MCF 10A (cell line): ENCODE measurements around the gene QARS1. TPM values are rescaled to one million over a fixed set of nuclear protein-coding genes. Genes with fewer than 3 reads are reported as not detected.

ENCODE experiments used
- BruUV-seq: library from RNA; stranded (reverse); fragments of 400-500 nt; replicated peaks from 2 replicates; lab custom pipeline; 2021; lab: Mats Ljungman, UMichigan
- CTCF ChIA-PET: fragments of 300-600 bp; sonication (Branson Sonifier 250); formaldehyde crosslinking; extraction: SDS; loops from one replicate; lab custom pipeline; 2021; ENCODE audit warnings: antibody characterized with exemption, inconsistent platforms; lab: Yijun Ruan, JAX
- POLR2A ChIA-PET: fragments of 300-600, 350-650 bp; sonication (Branson Sonifier 250); formaldehyde crosslinking; extraction: SDS; loops from one replicate; lab custom pipeline; 2020; ENCODE audit warnings: antibody characterized with exemption, inconsistent platforms; lab: Yijun Ruan, JAX
- DNase-seq: peaks from one replicate; pipeline ENCODE4 v3.0.0-alpha.2; 2018; ENCODE audit not compliant: unreplicated experiment
- H3K27ac Mint-ChIP-seq: one replicate; pipeline ENCODE4 v1.8.0; 2022; ENCODE audit warnings: mild to moderate bottlenecking, low read depth, mixed read lengths; ENCODE audit not compliant: unreplicated experiment
- H3K27me3 Mint-ChIP-seq: one replicate; pipeline ENCODE4 v1.8.0; 2022; ENCODE audit warnings: mixed read lengths; ENCODE audit not compliant: insufficient read depth, unreplicated experiment
- H3K36me3 Mint-ChIP-seq: one replicate; pipeline ENCODE4 v1.8.0; 2022; ENCODE audit warnings: mild to moderate bottlenecking, moderate library complexity, mixed read lengths; ENCODE audit not compliant: insufficient read depth, unreplicated experiment
- H3K4me1 Mint-ChIP-seq: one replicate; pipeline ENCODE4 v1.8.0; 2022; ENCODE audit warnings: mixed read lengths; ENCODE audit not compliant: insufficient read depth, unreplicated experiment
- H3K4me3 Mint-ChIP-seq: one replicate; pipeline ENCODE4 v1.8.0; 2022; ENCODE audit warnings: mild to moderate bottlenecking, moderate library complexity, mixed read lengths; ENCODE audit not compliant: unreplicated experiment
- H3K9me3 Mint-ChIP-seq: one replicate; pipeline ENCODE4 v1.8.0; 2022; ENCODE audit warnings: mixed read lengths; ENCODE audit not compliant: unreplicated experiment
- CTCF ChIP-seq: fragments of 200-600 bp; IDR thresholded peaks from one replicate; pipeline ENCODE4 v1.8.0; 2022; ENCODE audit warnings: antibody characterized with exemption, mild to moderate bottlenecking; ENCODE audit not compliant: unreplicated experiment
- intact Hi-C: fragments of 100-400 bp; cut with micrococcal nuclease; formaldehyde crosslinking; loops from 2 replicates; pipeline ENCODE4 v1.14.1; 2022
- total RNA-seq: library from RNA; stranded (reverse); gene quantifications from 2 replicates; pipeline ENCODE4 v1.2.3, GENCODE V29; 2022

QARS1 gene
- total RNA-seq, 1 experiment from 2014 or later, result 149 TPM

- Mint-ChIP-seq H3K27me3 (no peaks in the 10 kb centered on the region), H3K36me3 (peaks cover 85% of the 10 kb centered on the region), H3K9me3 (no peaks in the 10 kb centered on the region), H3K4me1 (no peaks in the 10 kb centered on the region), H3K4me3 (no peak overlapping the region), H3K27ac (no peak overlapping the region)
- BruUV-seq, result no TSS peak
- CTCF ChIA-PET, result no interaction called here
- POLR2A ChIA-PET, result interaction anchor here (0.8 kb wide), 1 partner anchor 10 kb away, joined by 3 read pairs; no protein-coding TSS in a partner anchor
- intact Hi-C loops, result no loop called here
- TF ChIP-seq CTCF, result no peak
- no peak for DNase-seq
Observed at GRCh38 chr3:49076116-49076515, 28.4 kb downstream of the QARS1 start.

DNA sequence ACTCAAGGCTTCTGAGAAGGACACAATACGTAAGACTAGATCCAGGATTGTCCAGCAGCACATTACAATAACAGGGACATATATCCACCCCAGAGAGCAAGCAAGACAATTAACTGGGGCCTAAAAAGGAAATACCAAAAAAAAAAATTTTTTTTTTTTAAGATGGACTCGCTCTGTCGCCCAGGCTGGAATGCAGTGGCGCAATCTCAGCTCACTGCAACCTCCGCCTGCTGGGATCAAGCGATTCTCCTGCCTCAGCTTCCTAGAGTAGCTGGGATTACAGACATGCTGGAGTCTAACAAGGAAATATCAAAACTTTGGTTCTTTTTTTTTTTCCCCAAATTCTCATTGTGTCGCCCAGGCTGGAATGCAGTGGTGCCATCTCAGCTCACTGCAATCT lies 46.5 kb downstream of the QARS1 start:
- CTCF ChIA-PET, result interaction anchor here (0.6 to 1.0 kb wide), 3 partner anchors 9 to 83 kb away, joined by 3 to 4 read pairs (median 4); no protein-coding TSS in a partner anchor

DNA sequence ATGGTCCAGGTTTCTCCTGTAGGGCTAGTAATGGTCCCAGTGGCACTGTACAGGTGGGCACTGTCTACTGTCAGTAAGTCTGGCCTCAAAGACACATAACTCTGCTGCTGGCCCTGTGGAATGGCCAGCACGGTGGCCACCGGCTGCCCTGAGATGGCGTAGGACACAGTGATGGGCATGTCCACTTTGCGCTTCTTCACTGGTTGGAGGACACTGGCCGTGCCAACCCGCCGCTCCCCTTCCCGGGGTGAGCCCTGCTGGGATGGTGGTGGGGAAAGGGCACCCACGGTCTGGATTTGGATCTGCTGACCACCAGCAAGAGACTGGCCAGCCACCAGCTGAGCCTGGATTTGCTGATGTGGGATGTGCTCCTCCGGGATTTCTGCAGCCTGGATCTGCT lies 47.3 kb downstream of the QARS1 start:
- ChIA-PET POLR2A (interaction anchor here (1.0 kb wide), 1 partner anchor 26 kb away, joined by 4 read pairs; no protein-coding TSS in a partner anchor), CTCF (no interaction called here)
- TF ChIP-seq CTCF, result no peak
- DNase-seq, result no peak
- H3K9me3 Mint-ChIP-seq, result no peaks in the 10 kb centered on the region
- BruUV-seq, result no TSS peak
- no peak overlapping the region for H3K27ac Mint-ChIP-seq
- no peak overlapping the region for H3K4me3 Mint-ChIP-seq
- H3K4me1 Mint-ChIP-seq, result peaks cover 5% of the 10 kb centered on the region
- peaks cover 85% of the 10 kb centered on the region for H3K36me3 Mint-ChIP-seq
- intact Hi-C loops, result no loop called here
- no peaks in the 10 kb centered on the region for H3K27me3 Mint-ChIP-seq

More for the DNA sequence above, 46.5 kb downstream of the QARS1 start:
- TF ChIP-seq CTCF, result no peak
- Mint-ChIP-seq H3K27me3 (no peaks in the 10 kb centered on the region), H3K4me1 (peaks cover 5% of the 10 kb centered on the region), H3K4me3 (no peak overlapping the region), H3K27ac (no peak overlapping the region), H3K9me3 (no peaks in the 10 kb centered on the region), H3K36me3 (peaks cover 84% of the 10 kb centered on the region)
- no peak for DNase-seq
- POLR2A ChIA-PET, result interaction anchor here (0.6 kb wide), 1 partner anchor 73 kb away, joined by 3 read pairs; no protein-coding TSS in a partner anchor
- BruUV-seq, result no TSS peak
- intact Hi-C loops, result no loop called here

DNA sequence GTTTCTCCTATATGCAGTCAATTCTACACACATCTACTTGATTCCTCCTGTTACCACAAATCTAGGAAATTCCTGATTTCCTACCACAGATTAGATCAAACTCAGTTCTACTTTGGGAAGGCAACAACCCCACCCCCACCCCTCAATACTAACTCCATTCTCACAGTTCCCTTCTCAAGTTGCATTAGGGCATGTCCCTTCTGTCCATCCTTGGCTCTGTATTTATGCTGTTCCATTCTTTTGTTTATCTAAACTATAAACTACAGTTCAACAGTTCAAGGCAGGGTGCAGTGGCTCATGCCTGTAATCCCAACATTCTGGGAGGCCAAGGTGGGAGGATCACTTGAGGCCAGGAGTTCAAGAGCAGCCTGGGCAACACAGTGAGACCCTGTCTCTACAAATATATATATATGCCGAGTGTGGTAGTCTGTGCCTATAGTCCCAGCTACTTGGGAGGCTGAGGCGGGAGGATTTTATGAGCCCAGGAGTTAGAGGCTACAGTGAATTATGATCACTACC lies 50.2 kb downstream of the QARS1 start:
- CTCF ChIA-PET, result no interaction called here
- no peak for DNase-seq
- Mint-ChIP-seq H3K9me3 (no peaks in the 10 kb centered on the region), H3K4me3 (no peak overlapping the region), H3K27ac (no peak overlapping the region), H3K36me3 (peaks cover 80% of the 10 kb centered on the region), H3K27me3 (no peaks in the 10 kb centered on the region), H3K4me1 (peaks cover 14% of the 10 kb centered on the region)
- POLR2A ChIA-PET, result no interaction called here
- no peak for TF ChIP-seq CTCF
- intact Hi-C loops, result no loop called here
- no TSS peak for BruUV-seq
